NCI-H2107 (cell line): ENCODE measurements around the gene PRPF6.
"Not testable (repeated sequence)": the region's sequence is repeated elsewhere in the genome, so short reads cannot be mapped to it uniquely, and the experiment has no call there.

Source experiments
- DNase-seq: peaks from one replicate; lab custom pipeline; 2025; lab: John Stamatoyannopoulos, UW

PRPF6 gene

GRCh38 chr20:63973636-63974401 is 7.1 kb upstream of the PRPF6 start:
- peak; percentile 66 for DNase-seq

GRCh38 chr20:63974402-63975200 is 6.3 kb upstream of the PRPF6 start:
- DNase-seq, result peak; percentile 63

- not testable (repeated sequence) for DNase-seq
These were observed 4.4 kb upstream of the PRPF6 start for GRCh38 chr20:63976511-63976910.

GRCh38 chr20:63976980-63977738 is 3.8 kb upstream of the PRPF6 start:
- DNase-seq, result no peak

GRCh38 chr20:63977739-63978276 is 3.1 kb upstream of the PRPF6 start:
- DNase-seq, result no peak

- DNase-seq, result no peak
These were observed 2.4 kb upstream of the PRPF6 start for GRCh38 chr20:63978319-63979228.

- no peak for DNase-seq
These were observed 1.7 kb upstream of the PRPF6 start for GRCh38 chr20:63979229-63979556.

- no peak for DNase-seq
These were observed 1.2 kb upstream of the PRPF6 start, which contains the start of gene SAMD10 for GRCh38 chr20:63979557-63980316. TSS of gene SAMD10 (minus strand) at chr20:63979642. CDS start at chr20:63979467, 175 bp downstream.

GRCh38 chr20:63980317-63980805 is 571 bp upstream of the PRPF6 start:
- no peak for DNase-seq

- DNase-seq, result no peak
These were observed 2.0 kb downstream of the PRPF6 start for GRCh38 chr20:63982937-63983336.

GRCh38 chr20:64000906-64001305 is 20.0 kb downstream of the PRPF6 start:
- DNase-seq, result no peak

GRCh38 chr20:64001607-64002011 is 20.7 kb downstream of the PRPF6 start:
- DNase-seq, result peak; percentile 91

- DNase-seq, result no peak
These were observed 23.2 kb downstream of the PRPF6 start for GRCh38 chr20:64003960-64004725.

- DNase-seq, result no peak
These were observed 24.5 kb downstream of the PRPF6 start for GRCh38 chr20:64005394-64005793.

GRCh38 chr20:64006490-64006889 is 25.6 kb downstream of the PRPF6 start:
- DNase-seq, result no peak

- DNase-seq, result no peak
These were observed 26.0 kb downstream of the PRPF6 start for GRCh38 chr20:64006902-64007301.

- no peak for DNase-seq
These were observed 29.0 kb downstream of the PRPF6 start for GRCh38 chr20:64009811-64010387.

GRCh38 chr20:64010711-64011237 is 29.8 kb downstream of the PRPF6 start:
- DNase-seq, result no peak

GRCh38 chr20:64011366-64011779 is 30.4 kb downstream of the PRPF6 start:
- no peak for DNase-seq
